Measurements from ENCODE around the gene IGSF21. TPM values are rescaled to one million over a fixed set of nuclear protein-coding genes. Genes with fewer than 3 reads are reported as not detected.

The IGSF21 gene
- total and polyA plus RNA-seq, 2 donors from 2014 or later: 1.4 to 6.6 TPM

- intact Hi-C loops (cut with DNase I): no loop called here
- H3K4me1 ChIP-seq (ENCODE audit: control insufficient read depth in 2 of 3, insufficient read depth in 2 of 3, low read depth in 1 of 3, low read length in 3 of 3): no peaks in the 10 kb centered on the region
- no peaks in the 10 kb centered on the region for H3K36me3 ChIP-seq (ENCODE audit: control insufficient read depth in 2 of 3, insufficient read depth in 3 of 3, low read length in 3 of 3)
- no peaks in the 10 kb centered on the region for H3K9me3 ChIP-seq (ENCODE audit: control insufficient read depth in 2 of 3, insufficient read depth in 1 of 3, low read length in 3 of 3)
- FAIRE-seq: no peak
- no peaks in the 10 kb centered on the region for H3K27me3 ChIP-seq (ENCODE audit: control insufficient read depth, insufficient read depth, low read length)
- no peak for DNase-seq
- no peak overlapping the region for H3K27ac ChIP-seq (ENCODE audit: low read depth in 2 of 2, low read length in 2 of 2)
- no peak overlapping the region for H3K9ac ChIP-seq (ENCODE audit: low read length in 3 of 3)
- TF ChIP-seq CTCF (IDR thresholded peaks at IDR 0.05; ENCODE audit: borderline replicate concordance, extremely low read depth, insufficient read depth): no peak
- no peak overlapping the region for H3K4me3 ChIP-seq (ENCODE audit: low read length in 3 of 3)
These were observed 229.2 kb downstream of the IGSF21 start for GRCh38 chr1:18336801-18337200.

- H3K4me1 ChIP-seq (ENCODE audit: control insufficient read depth in 2 of 3, insufficient read depth in 2 of 3, low read depth in 1 of 3, low read length in 3 of 3): no peaks in the 10 kb centered on the region
- DNase-seq (no peak), FAIRE-seq (no peak)
- no peak overlapping the region for H3K4me3 ChIP-seq (ENCODE audit: low read length in 3 of 3)
- H3K36me3 ChIP-seq (ENCODE audit: control insufficient read depth in 2 of 3, insufficient read depth in 3 of 3, low read length in 3 of 3): no peaks in the 10 kb centered on the region
- H3K9me3 ChIP-seq (ENCODE audit: control insufficient read depth in 2 of 3, insufficient read depth in 1 of 3, low read length in 3 of 3): no peaks in the 10 kb centered on the region
- H3K9ac ChIP-seq (ENCODE audit: low read length in 3 of 3): no peak overlapping the region
- intact Hi-C loops (cut with DNase I): no loop called here
- no peak overlapping the region for H3K27ac ChIP-seq (ENCODE audit: low read depth in 2 of 2, low read length in 2 of 2)
- no peak for TF ChIP-seq CTCF (IDR thresholded peaks at IDR 0.05; ENCODE audit: borderline replicate concordance, extremely low read depth, insufficient read depth)
- H3K27me3 ChIP-seq (ENCODE audit: control insufficient read depth, insufficient read depth, low read length): no peaks in the 10 kb centered on the region
These were observed 230.2 kb downstream of the IGSF21 start for GRCh38 chr1:18337757-18338156.

- no peak for TF ChIP-seq CTCF (IDR thresholded peaks at IDR 0.05; ENCODE audit: borderline replicate concordance, extremely low read depth, insufficient read depth)
- Histone ChIP-seq H3K4me3 (ENCODE audit: low read length in 3 of 3) (no peak overlapping the region), H3K27ac (ENCODE audit: low read depth in 2 of 2, low read length in 2 of 2) (no peak overlapping the region), H3K27me3 (ENCODE audit: control insufficient read depth, insufficient read depth, low read length) (no peaks in the 10 kb centered on the region), H3K36me3 (ENCODE audit: control insufficient read depth in 2 of 3, insufficient read depth in 3 of 3, low read length in 3 of 3) (no peaks in the 10 kb centered on the region), H3K9ac (ENCODE audit: low read length in 3 of 3) (no peak overlapping the region), H3K9me3 (ENCODE audit: control insufficient read depth in 2 of 3, insufficient read depth in 1 of 3, low read length in 3 of 3) (peaks cover 0 to 3% (median 0%) of the 10 kb centered on the region in 3 donors), H3K4me1 (ENCODE audit: control insufficient read depth in 2 of 3, insufficient read depth in 2 of 3, low read depth in 1 of 3, low read length in 3 of 3) (no peaks in the 10 kb centered on the region)
- DNase-seq (no peak), FAIRE-seq (no peak)
- intact Hi-C loops (cut with DNase I): no loop called here
These were observed 231.6 kb downstream of the IGSF21 start for GRCh38 chr1:18339161-18339560.

GRCh38 chr1:18340158-18340764 lies 232.7 kb downstream of the IGSF21 start:
- Histone ChIP-seq H3K9me3 (ENCODE audit: control insufficient read depth in 2 of 3, insufficient read depth in 1 of 3, low read length in 3 of 3) (peaks cover 0 to 3% (median 0%) of the 10 kb centered on the region in 3 donors), H3K27me3 (ENCODE audit: control insufficient read depth, insufficient read depth, low read length) (no peaks in the 10 kb centered on the region), H3K4me3 (ENCODE audit: low read length in 3 of 3) (no peak overlapping the region), H3K27ac (ENCODE audit: low read depth in 2 of 2, low read length in 2 of 2) (no peak overlapping the region), H3K9ac (ENCODE audit: low read length in 3 of 3) (no peak overlapping the region), H3K36me3 (ENCODE audit: control insufficient read depth in 2 of 3, insufficient read depth in 3 of 3, low read length in 3 of 3) (no peaks in the 10 kb centered on the region), H3K4me1 (ENCODE audit: control insufficient read depth in 2 of 3, insufficient read depth in 2 of 3, low read depth in 1 of 3, low read length in 3 of 3) (no peaks in the 10 kb centered on the region)
- intact Hi-C loops (cut with DNase I): no loop called here
- TF ChIP-seq CTCF (IDR thresholded peaks at IDR 0.05; ENCODE audit: borderline replicate concordance, extremely low read depth, insufficient read depth): no peak
- FAIRE-seq (no peak), DNase-seq (no peak)
